Motor neuron (in vitro differentiated cells): ENCODE results near the gene TMEM244. TPM values are rescaled to one million over a fixed set of nuclear protein-coding genes. Genes with fewer than 3 reads are reported as not detected.

Experiments
- ATAC-seq, 8 experiments: fragments of 200-7000 bp; cut with Tn5 transposase; replicated peaks in 6 of 8; 2 replicates each; pipeline ENCODE4 v1.8.0; 2021; ENCODE audit warnings: mild to moderate bottlenecking in 8 of 8, moderate library complexity in 8 of 8
- H3K27ac ChIP-seq, 2 donors: fragments of 250-450 bp; sonication (Bioruptor Pico); 2 replicates each; pipeline ENCODE4 v1.9.0; 2021; ENCODE audit warnings: antibody characterized with exemption in 2 of 2, mild to moderate bottlenecking in 2 of 2, moderate library complexity in 1 of 2
- H3K4me1 ChIP-seq, 2 donors: fragments of 250-450 bp; sonication (Bioruptor Pico); replicated peaks in 1 of 2; 2 replicates each; pipeline ENCODE4 v1.6.1; 2021; ENCODE audit warnings: antibody characterized with exemption in 2 of 2, mild to moderate bottlenecking in 2 of 2, moderate library complexity in 1 of 2
- H3K4me3 ChIP-seq, 5 donors: fragments of 250-450 bp; sonication (Bioruptor Pico); 2 replicates each; pipeline ENCODE4 v1.9.0; 2021; ENCODE audit warnings: antibody characterized with exemption in 5 of 5, mild to moderate bottlenecking in 5 of 5, moderate library complexity in 4 of 5
- WGBS, 10 experiments: fragments of 450-650 bp; shearing (Covaris generic); methylation state at CpG; one replicate each; pipeline ENCODE4 v1.0.0; 2022; 5-methylcytosine and 5-hydroxymethylcytosine counted together
- in situ Hi-C, 9 experiments: fragments of 400-800 bp; cut with MboI; loops; one replicate each; pipeline ENCODE4 v1.15.0; 2021; ENCODE audit warnings: low sequenced_read_pairs in 9 of 9, low pct_unique_long_range_greater_than_20kb in 2 of 9; ENCODE audit not compliant: unreplicated experiment in 9 of 9
- total RNA-seq, 8 experiments: library from RNA; unstranded; fragments of 300-600 nt; gene quantifications; 2 replicates each; pipeline versions ENCODE4 v1.2.3 to v1.2.4, GENCODE V29; 2022

Gene TMEM244
- total RNA-seq, 8 experiments from 2014 or later: not detected

DNA sequence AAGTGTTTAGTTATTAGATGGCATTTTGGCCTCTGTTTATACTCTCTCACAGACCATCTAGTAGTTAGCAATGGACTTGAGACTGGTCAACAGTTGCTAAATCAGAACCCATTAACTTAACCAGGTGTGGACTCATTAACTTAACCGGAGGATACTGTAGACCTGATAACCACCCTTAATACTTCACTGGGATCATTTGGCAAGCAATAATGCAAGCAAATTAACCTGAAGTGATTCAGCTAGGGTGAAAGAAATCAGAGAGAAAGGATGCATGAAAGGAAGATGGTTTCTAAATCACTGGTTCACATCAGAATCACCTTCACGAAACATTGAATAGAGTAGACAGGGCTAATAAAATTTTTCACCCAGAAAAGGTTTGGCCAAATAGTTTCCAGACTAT is 73.3 kb downstream of the TMEM244 start:
- in situ Hi-C loops: loop anchor here in 1 of 9 experiments (25.0 kb wide), 1 partner anchor 224 kb away; the partner anchor contains the start of gene L3MBTL3
- WGBS, 10 experiments: 86 to 100% (median 100%) methylated on average over 1 to 2 of the region's 2 CpGs
- ATAC-seq: no peak
- no peaks in the 10 kb centered on the region for H3K4me1 ChIP-seq
- no peak overlapping the region for H3K4me3 ChIP-seq
- H3K27ac ChIP-seq: no peak overlapping the region

- Histone ChIP-seq H3K27ac (no peak overlapping the region), H3K4me1 (no peaks in the 10 kb centered on the region), H3K4me3 (no peak overlapping the region)
- in situ Hi-C loops: loop anchor here in 1 of 9 experiments (25.0 kb wide), 1 partner anchor 226 kb away; the partner anchor contains the start of gene L3MBTL3
- WGBS, 10 experiments: 17 to 100% (median 84%) methylated on average over 1 to 3 of the region's 3 CpGs
- ATAC-seq: no peak
Measured at GRCh38 chr6:129786548-129786947, 74.6 kb downstream of the TMEM244 start.

- H3K27ac ChIP-seq: no peak overlapping the region
- ATAC-seq: no peak
- WGBS, 10 experiments: 86 to 100% (median 89%) methylated on average over 1 of the region's 1 CpG; no CpG with 5 or more reads in 7 of the 10 experiments
- no peaks in the 10 kb centered on the region for H3K4me1 ChIP-seq
- in situ Hi-C loops: loop anchor here in 1 of 9 experiments (25.0 kb wide), 1 partner anchor 227 kb away; the partner anchor contains the start of gene L3MBTL3
- H3K4me3 ChIP-seq: no peak overlapping the region
Measured at GRCh38 chr6:129785756-129786135, 75.4 kb downstream of the TMEM244 start.

DNA sequence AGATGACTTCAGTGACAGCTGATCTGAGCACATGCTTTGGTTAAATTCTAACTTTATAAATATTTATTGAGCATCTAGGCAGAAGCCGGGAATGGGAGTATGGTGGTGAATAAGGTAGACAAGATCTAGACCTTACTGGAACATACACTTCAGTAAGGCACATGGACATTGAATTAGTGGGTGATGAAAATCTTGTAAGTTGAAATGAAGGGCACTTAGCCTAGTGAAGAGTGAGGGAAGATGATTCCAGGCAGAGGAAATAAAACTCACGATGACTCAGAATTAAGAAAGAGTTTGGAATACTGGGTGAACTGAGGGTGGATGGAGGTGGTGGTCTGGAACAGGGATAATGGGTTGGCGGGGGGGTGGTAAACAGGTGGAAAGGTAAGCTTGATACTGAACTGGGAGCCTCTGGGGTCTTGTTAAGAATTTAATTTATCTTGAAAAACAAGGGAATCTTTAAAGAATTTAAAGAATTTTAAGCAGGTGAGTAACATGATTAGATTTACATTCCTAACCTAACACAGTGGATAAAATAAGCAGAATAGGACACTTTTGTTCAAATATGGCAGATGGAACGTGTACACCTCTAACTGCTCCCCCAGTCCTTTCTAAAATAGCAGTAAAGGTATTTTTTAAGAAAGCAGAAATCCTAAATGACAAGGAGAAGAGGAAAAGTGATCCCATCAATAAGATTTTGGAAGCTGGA is 75.9 kb downstream of the TMEM244 start:
- WGBS, 10 experiments: 65 to 89% (median 79%) methylated on average over 1 to 4 of the region's 4 CpGs; no CpG with 5 or more reads in 1 of the 10 experiments
- peak in 2 of 8 experiments; percentile 38 to 81 for ATAC-seq
- in situ Hi-C loops: loop anchor here in 1 of 9 experiments (25.0 kb wide), 1 partner anchor 227 kb away; the partner anchor contains the start of gene L3MBTL3
- no peak overlapping the region for H3K4me3 ChIP-seq
- no peaks in the 10 kb centered on the region for H3K4me1 ChIP-seq
- no peak overlapping the region for H3K27ac ChIP-seq

Other genes with a start within 250 kb of the TMEM244 start
- gene ARHGAP18, start 151.1 kb downstream of the TMEM244 start, total RNA-seq: 10 to 100 TPM in 3 of 8 experiments, 1 to 10 TPM in 4, under 1 TPM in 1; 0.67 to 99.5 (median 3.6) TPM
- 10 to 100 TPM in 5 of 8 experiments, 1 to 10 TPM in 3; 7.5 to 12.6 (median 10.9) TPM for gene L3MBTL3, start 157.3 kb upstream of the TMEM244 start, total RNA-seq